ENCODE measurements around the gene UAP1L1. TPM values are rescaled to one million over a fixed set of nuclear protein-coding genes. Genes with fewer than 3 reads are reported as not detected.

The UAP1L1 gene
- total RNA-seq, 3 donors from 2014 or later: 6.7 to 12.0 (median 6.9) TPM

DNA sequence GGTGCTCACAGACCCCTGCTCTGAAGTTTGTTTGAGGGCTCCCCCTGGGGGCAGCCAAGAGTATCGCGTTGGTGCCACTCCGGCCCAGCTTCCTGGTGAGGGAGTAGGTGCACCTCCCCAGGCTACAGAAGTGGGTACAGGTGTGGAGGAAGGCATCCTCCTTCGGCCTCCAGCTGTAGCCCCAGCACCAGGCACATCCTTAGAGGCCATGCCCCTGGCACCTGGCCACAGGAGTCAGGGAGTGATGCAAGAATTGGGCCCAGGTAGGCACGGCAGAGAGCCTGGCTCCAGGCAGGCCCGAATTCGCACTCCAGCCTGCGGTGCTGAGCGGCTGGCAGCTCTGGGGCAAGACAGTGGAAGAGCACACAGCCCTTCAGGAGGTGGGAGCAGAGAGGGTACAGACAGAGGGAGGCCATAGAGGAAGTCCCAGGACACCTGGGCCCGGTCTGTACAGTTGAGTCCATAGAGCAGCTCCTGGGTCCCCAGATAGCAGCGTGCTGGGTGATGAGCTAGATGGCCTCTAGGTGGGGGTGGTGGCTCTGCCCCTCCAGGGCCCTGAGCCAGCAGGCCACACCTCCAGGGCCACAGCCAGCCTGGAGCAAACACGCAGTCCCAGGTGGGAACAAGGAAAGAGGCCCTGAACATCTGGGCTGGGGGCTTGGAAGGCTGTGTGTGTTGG, 9.3 kb upstream of the UAP1L1 start:
- Histone ChIP-seq H3K27me3 (peaks cover 0 to 4% of the 10 kb centered on the region in 2 donors), H3K4me3 (no peak overlapping the region), H3K9me3 (no peaks in the 10 kb centered on the region), H3K27ac (no peak overlapping the region), H3K36me3 (no peaks in the 10 kb centered on the region), H3K4me1 (peaks cover 7% of the 10 kb centered on the region in 2 donors)
- peak; percentile 82 to 87 for DNase-seq (ENCODE audit: low spot score in 2 of 2)
- TF ChIP-seq POLR2A (IDR thresholded peaks at IDR 0.05): no peak
- TF ChIP-seq, protein P1, sequence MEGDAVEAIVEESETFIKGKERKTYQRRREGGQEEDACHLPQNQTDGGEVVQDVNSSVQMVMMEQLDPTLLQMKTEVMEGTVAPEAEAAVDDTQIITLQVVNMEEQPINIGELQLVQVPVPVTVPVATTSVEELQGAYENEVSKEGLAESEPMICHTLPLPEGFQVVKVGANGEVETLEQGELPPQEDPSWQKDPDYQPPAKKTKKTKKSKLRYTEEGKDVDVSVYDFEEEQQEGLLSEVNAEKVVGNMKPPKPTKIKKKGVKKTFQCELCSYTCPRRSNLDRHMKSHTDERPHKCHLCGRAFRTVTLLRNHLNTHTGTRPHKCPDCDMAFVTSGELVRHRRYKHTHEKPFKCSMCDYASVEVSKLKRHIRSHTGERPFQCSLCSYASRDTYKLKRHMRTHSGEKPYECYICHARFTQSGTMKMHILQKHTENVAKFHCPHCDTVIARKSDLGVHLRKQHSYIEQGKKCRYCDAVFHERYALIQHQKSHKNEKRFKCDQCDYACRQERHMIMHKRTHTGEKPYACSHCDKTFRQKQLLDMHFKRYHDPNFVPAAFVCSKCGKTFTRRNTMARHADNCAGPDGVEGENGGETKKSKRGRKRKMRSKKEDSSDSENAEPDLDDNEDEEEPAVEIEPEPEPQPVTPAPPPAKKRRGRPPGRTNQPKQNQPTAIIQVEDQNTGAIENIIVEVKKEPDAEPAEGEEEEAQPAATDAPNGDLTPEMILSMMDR (IDR thresholded peaks at IDR 0.05): peak; percentile 68 to 87 (median 79)
- peak in 1 of 3 donors; percentile 15 for TF ChIP-seq POLR2AphosphoS5 (IDR thresholded peaks at IDR 0.05)
- intact Hi-C loops (cut with DNase I; ENCODE audit: low total_unique reads): no loop called here

GRCh38 chr9:137068539-137069507, 8.5 kb upstream of the UAP1L1 start:
- H3K4me3 ChIP-seq: peak overlapping the region in 1 of 3 donors; percentile 74
- intact Hi-C loops (cut with DNase I; ENCODE audit: low total_unique reads): no loop called here
- H3K4me1 ChIP-seq: peaks cover 6 to 7% of the 10 kb centered on the region in 2 donors
- H3K9me3 ChIP-seq: no peaks in the 10 kb centered on the region
- peaks cover 0 to 4% of the 10 kb centered on the region in 2 donors for H3K27me3 ChIP-seq
- no peak for TF ChIP-seq POLR2A (IDR thresholded peaks at IDR 0.05)
- TF ChIP-seq, protein P1 (IDR thresholded peaks at IDR 0.05): no peak
- no peak for TF ChIP-seq POLR2AphosphoS5 (IDR thresholded peaks at IDR 0.05)
- no peak for DNase-seq (ENCODE audit: low spot score in 2 of 2)
- H3K27ac ChIP-seq: no peak overlapping the region
- H3K36me3 ChIP-seq: no peaks in the 10 kb centered on the region

DNA sequence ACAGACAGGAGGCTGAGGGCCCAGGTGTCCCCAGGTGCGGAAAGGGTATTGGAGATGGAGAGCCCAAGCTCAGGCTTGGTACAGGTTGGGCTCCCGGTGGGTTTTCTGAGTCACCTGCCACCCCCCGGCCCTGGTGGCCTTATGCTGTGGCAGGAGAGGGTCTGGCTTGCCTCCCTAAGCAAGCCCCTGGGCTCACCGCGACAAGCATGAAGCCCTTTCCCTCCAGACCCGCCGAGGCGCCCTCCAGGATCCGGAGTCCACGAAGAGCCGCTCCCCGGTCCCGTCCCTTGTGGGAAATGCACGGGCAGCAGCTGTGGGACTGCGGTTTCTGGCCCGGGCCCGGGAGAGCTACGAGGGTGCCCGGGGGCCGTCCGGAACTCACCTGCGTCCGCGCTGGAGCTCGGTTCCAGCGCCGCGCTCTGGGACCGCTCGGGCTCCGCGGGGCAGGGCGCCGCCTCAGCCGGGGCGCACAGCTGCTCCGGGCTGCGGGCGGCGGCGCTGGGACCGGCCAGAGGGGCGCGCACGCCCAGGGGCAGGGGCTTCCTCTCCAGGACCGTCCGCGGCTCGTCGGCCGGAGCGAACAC, 7.7 kb upstream of the UAP1L1 start:
- Histone ChIP-seq H3K27me3 (peaks cover 0 to 4% of the 10 kb centered on the region in 2 donors), H3K9me3 (no peaks in the 10 kb centered on the region), H3K36me3 (no peaks in the 10 kb centered on the region), H3K27ac (no peak overlapping the region), H3K4me1 (peaks cover 6 to 7% of the 10 kb centered on the region in 2 donors), H3K4me3 (peak overlapping the region in 2 of 3 donors; percentile 55 to 74)
- no peak for DNase-seq (ENCODE audit: low spot score in 2 of 2)
- TF ChIP-seq, protein P1 (IDR thresholded peaks at IDR 0.05): no peak
- no peak for TF ChIP-seq POLR2A (IDR thresholded peaks at IDR 0.05)
- TF ChIP-seq POLR2AphosphoS5 (IDR thresholded peaks at IDR 0.05): no peak
- intact Hi-C loops (cut with DNase I; ENCODE audit: low total_unique reads): no loop called here

DNA sequence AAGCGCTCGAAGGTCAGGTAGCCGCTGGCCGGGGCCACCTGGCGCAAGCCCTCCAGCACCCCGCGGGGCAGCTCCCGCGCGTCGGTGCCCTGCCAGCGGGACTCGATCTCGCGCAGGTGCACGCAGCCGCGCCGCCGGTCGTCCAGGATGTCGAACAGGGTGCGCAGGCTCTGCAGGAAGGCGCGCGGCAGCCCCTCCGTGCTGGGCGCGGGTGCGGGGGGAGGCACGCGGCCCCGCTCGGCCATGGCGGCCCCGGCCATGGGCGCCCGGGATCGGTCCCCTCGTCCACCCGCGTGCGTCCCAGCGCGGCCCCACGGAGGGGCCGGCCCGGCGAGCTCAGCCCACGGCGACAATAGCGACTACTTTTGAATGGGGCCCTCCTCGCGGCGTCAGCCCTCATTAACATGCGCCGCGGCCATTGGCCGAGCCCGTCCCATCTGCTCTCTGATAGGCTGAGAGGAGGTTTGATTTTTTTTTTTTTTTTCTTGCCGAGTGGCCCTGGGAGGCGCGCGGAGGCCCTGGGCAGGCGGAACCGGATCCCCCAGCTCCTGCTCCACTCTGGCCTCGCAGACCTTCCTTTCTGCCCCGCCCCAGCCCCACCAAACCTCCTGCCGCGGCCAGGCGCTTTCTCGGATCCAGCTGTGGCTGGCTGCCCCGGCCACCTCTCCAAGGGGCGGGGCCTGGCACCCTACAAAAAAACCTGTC, 7.0 kb upstream of the UAP1L1 start, which contains the start of gene SAPCD2:
Gene SAPCD2, minus strand, starts transcription at position 357 of the 705 bp plus-strand sequence. Its CDS starts 97 bp downstream, at position 260.
- Histone ChIP-seq H3K4me3 (peak within 1 kb of the TSS; percentile 24 to 74 (median 55)), H3K9me3 (no peaks in the 10 kb centered on the region), H3K36me3 (no peaks in the 10 kb centered on the region), H3K4me1 (peaks cover 6 to 7% of the 10 kb centered on the region in 2 donors), H3K27me3 (peaks cover 0 to 4% of the 10 kb centered on the region in 2 donors), H3K27ac (peak within 1 kb of the TSS; percentile 82 to 91)
- TF ChIP-seq POLR2A (IDR thresholded peaks at IDR 0.05) (no peak), POLR2AphosphoS5 (IDR thresholded peaks at IDR 0.05) (no peak)
- TF ChIP-seq, protein P1 (IDR thresholded peaks at IDR 0.05): no peak
- DNase-seq (ENCODE audit: low spot score in 2 of 2): peak; percentile 85 to 89
- intact Hi-C loops (cut with DNase I; ENCODE audit: low total_unique reads): no loop called here

All from breast epithelium (tissue), 4 donors.